K562 (cell line): ENCODE measurements around the gene SMG7. TPM values are rescaled to one million over a fixed set of nuclear protein-coding genes. Genes with fewer than 3 reads are reported as not detected.

Experiments
- ATAC-seq: fragments of 200-7000 bp; cut with Tn5 transposase; 3 replicates; pipeline ENCODE4 v1.9.1; 2020; ENCODE audit warnings: moderate library complexity
- BruUV-seq: library from RNA; stranded (reverse); fragments of 400-500 nt; replicated peaks from 2 replicates; lab custom pipeline; 2021; lab: Mats Ljungman, UMichigan
- CTCF ChIA-PET: fragments of 300-600 bp; formaldehyde crosslinking; extraction: SDS; loops from one replicate; lab custom pipeline; 2021; ENCODE audit warnings: low intra/inter-chr PET ratio; lab: Yijun Ruan, JAX
- POLR2A ChIA-PET: fragments of 300-600, 350-650 bp; sonication (Branson Sonifier 250); formaldehyde crosslinking; extraction: SDS; loops from one replicate; lab custom pipeline; 2021; ENCODE audit warnings: antibody characterized with exemption, inconsistent platforms; lab: Yijun Ruan, JAX
- DNase-seq, 4 experiments: peaks; one replicate each; pipeline versions ENCODE4 v3.0.0 to v3.0.0-alpha.2; 2011 to 2018; ENCODE audit warnings: low spot score in 3 of 4, mixed read lengths in 3 of 4; ENCODE audit errors: extremely low read depth in 1 of 4
- FAIRE-seq: peaks from 2 replicates; lab custom pipeline; 2011; peaks lifted over from hg19 to GRCh38; lab: Jason Lieb, UNC
- H2AFZ ChIP-seq: 2 replicates; pipeline ENCODE4 v1.6.0; 2011; ENCODE audit warnings: low read depth, low read length, control low read depth, inconsistent platforms
- H3K27ac ChIP-seq: fragments of 200-600 bp; 3 replicates; pipeline ENCODE4 v1.8.0; 2011; ENCODE audit warnings: low read depth, mild to moderate bottlenecking, control low read depth, inconsistent platforms, low read length, moderate library complexity, mixed read lengths; ENCODE audit errors: extremely low read depth
- H3K27me3 ChIP-seq, 2 experiments: fragments of 300-600 bp in 1 of 2; 2 replicates in 1 of 2; 3 replicates in 1 of 2; pipeline versions ENCODE4 v1.6.0 to v1.8.0; 2011; ENCODE audit warnings: inconsistent platforms in 2 of 2, low read length in 2 of 2, mild to moderate bottlenecking in 1 of 2, mixed read lengths in 1 of 2, moderate library complexity in 1 of 2; ENCODE audit not compliant: control insufficient read depth in 2 of 2, insufficient read depth in 2 of 2
- H3K36me3 ChIP-seq: fragments of 300-600 bp; 3 replicates; pipeline ENCODE4 v1.8.0; 2011; ENCODE audit warnings: mild to moderate bottlenecking, low read length, inconsistent platforms; ENCODE audit not compliant: control insufficient read depth, insufficient read depth
- H3K4me1 ChIP-seq, 2 experiments: fragments of 200-600 bp in 1 of 2; replicated peaks in 1 of 2; 2 replicates in 1 of 2; 3 replicates in 1 of 2; pipeline versions ENCODE4 v1.5.1 to v1.8.0; 2011; ENCODE audit warnings: inconsistent platforms in 2 of 2, low read length in 2 of 2, mild to moderate bottlenecking in 1 of 2, mixed read lengths in 1 of 2, moderate library complexity in 1 of 2; ENCODE audit not compliant: control insufficient read depth in 2 of 2, insufficient read depth in 2 of 2
- H3K4me2 ChIP-seq: 2 replicates; pipeline ENCODE4 v1.6.1; 2011; ENCODE audit warnings: low read length, control low read depth, inconsistent platforms, mixed read lengths; ENCODE audit not compliant: insufficient read depth
- H3K4me3 ChIP-seq: fragments of 200-600 bp; sonication (generic), shearing (Covaris generic); 2 replicates; pipeline ENCODE4 v1.5.1; 2016; ENCODE audit warnings: control low read depth, inconsistent platforms
- H3K79me2 ChIP-seq: fragments of 200-600 bp; 3 replicates; pipeline ENCODE4 v1.8.0; 2011; ENCODE audit warnings: low read length, inconsistent platforms; ENCODE audit not compliant: control insufficient read depth, insufficient read depth
- H3K9ac ChIP-seq, 2 experiments: 2 replicates each; pipeline versions ENCODE4 v1.6.0 to v1.6.1; 2011; ENCODE audit warnings: low read depth in 2 of 2, low read length in 2 of 2, control low read depth in 1 of 2, inconsistent platforms in 1 of 2, mild to moderate bottlenecking in 1 of 2, mixed read lengths in 1 of 2; ENCODE audit not compliant: insufficient read depth in 1 of 2
- H3K9me1 ChIP-seq: one replicate; pipeline ENCODE4 v1.6.0; 2011; ENCODE audit warnings: inconsistent platforms, mild to moderate bottlenecking, low read length, moderate library complexity; ENCODE audit not compliant: control insufficient read depth, insufficient read depth
- H3K9me3 ChIP-seq: replicated peaks from 2 replicates; pipeline ENCODE4 v1.5.1; 2011; ENCODE audit warnings: low read depth, low read length, inconsistent platforms; ENCODE audit not compliant: control insufficient read depth, insufficient read depth
- H4K20me1 ChIP-seq: replicated peaks from 2 replicates; pipeline ENCODE4 v1.6.1; 2011; ENCODE audit warnings: low read length, inconsistent platforms, mixed read lengths; ENCODE audit not compliant: control insufficient read depth, insufficient read depth
- CEBPB ChIP-seq: fragments of 450-650 bp; IDR thresholded peaks from 2 replicates; pipeline ENCODE4 v1.6.1; 2016; ENCODE audit warnings: missing genetic modification characterization, missing compliant biosample characterization
- CGGBP1 ChIP-seq: fragments of 250-450 bp; sonication (Bioruptor Pico); IDR thresholded peaks from 2 replicates; pipeline ENCODE4 v1.9.0; 2021; ENCODE audit warnings: mild to moderate bottlenecking
- HLTF ChIP-seq: fragments of 450-650 bp; IDR thresholded peaks from 2 replicates; pipeline ENCODE4 v1.6.1; 2016
- IRF2 ChIP-seq: sonication (generic); formaldehyde crosslinking; IDR thresholded peaks from 2 replicates; pipeline ENCODE4 v1.8.1; 2022; ENCODE audit warnings: mild to moderate bottlenecking, missing genetic modification reagents
- MYNN ChIP-seq, 2 experiments: sonication (generic); formaldehyde crosslinking in 1 of 2; IDR thresholded peaks; 2 replicates each; pipeline versions ENCODE4 v1.5.0 to v1.6.1; 2016 to 2020; ENCODE audit warnings: antibody characterized with exemption in 1 of 2, missing genetic modification reagents in 1 of 2
- NKRF ChIP-seq: fragments of 450-650 bp; IDR thresholded peaks from 2 replicates; pipeline ENCODE4 v1.6.1; 2016; ENCODE audit warnings: borderline replicate concordance
- POLR3G ChIP-seq: IDR thresholded peaks from 2 replicates; pipeline ENCODE4 v1.6.1; 2011; ENCODE audit not compliant: insufficient read length, insufficient replicate concordance; ENCODE audit errors: extremely low read depth
- SNAPC5 ChIP-seq: fragments of 250-450 bp; sonication (Bioruptor Pico); IDR thresholded peaks from 2 replicates; pipeline ENCODE4 v1.8.0; 2021; ENCODE audit warnings: moderate library complexity, mild to moderate bottlenecking, inconsistent platforms
- SRSF1 ChIP-seq: fragments of 200-400 bp; formaldehyde crosslinking; IDR thresholded peaks from 2 replicates; pipeline ENCODE4 v1.6.1; 2017; ENCODE audit warnings: mild to moderate bottlenecking, low read depth, low read length, moderate library complexity
- U2AF1 ChIP-seq: fragments of 200-400 bp; formaldehyde crosslinking; optimal IDR thresholded peaks from 2 replicates; pipeline ENCODE3; 2017; ENCODE audit warnings: mild to moderate bottlenecking, low read depth, low read length, moderate library complexity
- ZFPM2 ChIP-seq: fragments of 250-450 bp; sonication (Bioruptor Pico); IDR thresholded peaks from 2 replicates; pipeline ENCODE4 v1.5.1; 2022; ENCODE audit warnings: mild to moderate bottlenecking
- ZNF175 ChIP-seq: fragments of 200-800 bp; sonication (Bioruptor generic); IDR thresholded peaks from 2 replicates; pipeline ENCODE4 v1.6.1; 2016; ENCODE audit warnings: low read depth, mild to moderate bottlenecking, missing genetic modification characterization, missing compliant biosample characterization
- WGBS: fragments of 100-300 bp; shearing (Covaris generic); methylation state at CpG from one replicate; pipeline ENCODE4 v1.1.6; 2016; ENCODE audit warnings: low coverage, mixed read lengths; ENCODE audit not compliant: insufficient coverage; ENCODE audit errors: missing lambda C conversion rate; 5-methylcytosine and 5-hydroxymethylcytosine counted together
- in situ Hi-C: fragments of 300-500 bp; cut with MboI; formaldehyde crosslinking; loops from 4 replicates; pipeline ENCODE4 v1.15.0; 2018; ENCODE audit warnings: inconsistent platforms, mixed read lengths
- intact Hi-C: fragments of 100-400 bp; cut with micrococcal nuclease; formaldehyde crosslinking; loops from 2 replicates; pipeline ENCODE4 v1.14.2; 2022
- polyA plus RNA-seq, 8 experiments: library from polyadenylated mRNA; depleted of rRNA in 4 of 8; stranded (reverse) in 5 of 8; unstranded in 3 of 8; fragments of >200 nt; fragmentation: Nextera tagmentation in 2 of 8; fragmentation: Illumina TruSeq in 1 of 8; extraction: Ambion mirVana in 2 of 8; extraction: Trizol in 1 of 8; gene quantifications; 2 replicates each; pipeline versions ENCODE4 v1.2.1 to v1.2.3, GENCODE V29; 2011 to 2014; ENCODE audit warnings: inconsistent platforms in 1 of 8, missing spikeins in 1 of 8
- total RNA-seq, 7 experiments: library from RNA; depleted of rRNA in 6 of 7; stranded (reverse); fragments of >200 nt in 6 of 7; fragmentation: Illumina TruSeq in 2 of 7; extraction: Trizol in 2 of 7; gene quantifications; 2 replicates each; pipeline versions ENCODE4 v1.2.1 to v1.2.3, GENCODE V29; 2011 to 2021; ENCODE audit warnings: low replicate concordance in 1 of 7

SMG7 gene
- total and polyA plus RNA-seq, 9 of the 15 experiments (the other 6 are each of a cell fraction or from before 2014, with no cell fraction given), result 12.4 to 74.6 (median 29.0) TPM

- TF ChIP-seq POLR3G, result no peak
- peak; percentile 33; the same call in 1 of the 2 replicates for TF ChIP-seq CEBPB (tag)
- no peak for TF ChIP-seq CGGBP1 (CRISPR knock-in tag)
- peak; percentile 72; the same call in 1 of the 2 replicates for TF ChIP-seq ZNF175 (CRISPR knock-in tag)
- no peak for TF ChIP-seq SRSF1
- no peak for TF ChIP-seq HLTF
- no peak for TF ChIP-seq U2AF1
Measured at GRCh38 chr1:183600136-183600535, 127.8 kb downstream of the SMG7 start (continued).

GRCh38 chr1:183600634-183601033 lies 128.3 kb downstream of the SMG7 start:
- H3K79me2 ChIP-seq, result no peaks in the 10 kb centered on the region
- no peak for DNase-seq
- WGBS, result 10% methylated on average over 3 of the region's 3 CpGs
- TF ChIP-seq SNAPC5 (CRISPR knock-in tag) (no peak), ZFPM2 (CRISPR knock-in tag) (no peak), MYNN (IDR thresholded peaks at IDR 0.05) (no peak), MYNN (CRISPR knock-in tag; IDR thresholded peaks at IDR 0.05) (no peak), NKRF (no peak), IRF2 (CRISPR knock-in tag) (no peak)
- TF ChIP-seq, all 486 proteins: peak for 0
- Histone ChIP-seq H3K9me3 (no peaks in the 10 kb centered on the region), H2AFZ (no peak overlapping the region), H3K9ac (no peak overlapping the region), H3K27me3 (peaks cover 24 to 41% of the 10 kb centered on the region in 2 experiments; a peak in 4 of 5 replicates), H3K36me3 (no peaks in the 10 kb centered on the region), H3K4me2 (no peak overlapping the region), H3K27ac (no peak overlapping the region), H3K4me1 (peaks cover 0 to 7% of the 10 kb centered on the region in 2 experiments; a peak in 2 of 5 replicates), H4K20me1 (no peaks in the 10 kb centered on the region), H3K4me3 (no peak overlapping the region), H3K9me1 (no peaks in the 10 kb centered on the region)
- POLR2A ChIA-PET, result no interaction called here
- BruUV-seq, result no TSS peak
- in situ Hi-C loops (loop anchor here (25.0 kb wide), 1 partner anchor 638 kb away; the partner anchor contains the start of gene SHCBP1L), intact Hi-C loops (no loop called here)
- CTCF ChIA-PET, result no interaction called here
- ATAC-seq, result no peak
- FAIRE-seq, result no peak
